GM21723 (cell line): ENCODE results near the gene GPS1.
A peak's percentile ranks its signal among the peaks of the same experiment; 100 is the strongest.

Experiments
- ATAC-seq: cut with Tn5 transposase; IDR thresholded peaks from one replicate; pipeline ENCODE4 v1.9.1; 2021; ENCODE audit warnings: mild to moderate bottlenecking, moderate library complexity; ENCODE audit not compliant: unreplicated experiment

Gene GPS1

GRCh38 chr17:82086941-82087906 lies 35.5 kb downstream of the GPS1 start:
- no peak for ATAC-seq

DNA sequence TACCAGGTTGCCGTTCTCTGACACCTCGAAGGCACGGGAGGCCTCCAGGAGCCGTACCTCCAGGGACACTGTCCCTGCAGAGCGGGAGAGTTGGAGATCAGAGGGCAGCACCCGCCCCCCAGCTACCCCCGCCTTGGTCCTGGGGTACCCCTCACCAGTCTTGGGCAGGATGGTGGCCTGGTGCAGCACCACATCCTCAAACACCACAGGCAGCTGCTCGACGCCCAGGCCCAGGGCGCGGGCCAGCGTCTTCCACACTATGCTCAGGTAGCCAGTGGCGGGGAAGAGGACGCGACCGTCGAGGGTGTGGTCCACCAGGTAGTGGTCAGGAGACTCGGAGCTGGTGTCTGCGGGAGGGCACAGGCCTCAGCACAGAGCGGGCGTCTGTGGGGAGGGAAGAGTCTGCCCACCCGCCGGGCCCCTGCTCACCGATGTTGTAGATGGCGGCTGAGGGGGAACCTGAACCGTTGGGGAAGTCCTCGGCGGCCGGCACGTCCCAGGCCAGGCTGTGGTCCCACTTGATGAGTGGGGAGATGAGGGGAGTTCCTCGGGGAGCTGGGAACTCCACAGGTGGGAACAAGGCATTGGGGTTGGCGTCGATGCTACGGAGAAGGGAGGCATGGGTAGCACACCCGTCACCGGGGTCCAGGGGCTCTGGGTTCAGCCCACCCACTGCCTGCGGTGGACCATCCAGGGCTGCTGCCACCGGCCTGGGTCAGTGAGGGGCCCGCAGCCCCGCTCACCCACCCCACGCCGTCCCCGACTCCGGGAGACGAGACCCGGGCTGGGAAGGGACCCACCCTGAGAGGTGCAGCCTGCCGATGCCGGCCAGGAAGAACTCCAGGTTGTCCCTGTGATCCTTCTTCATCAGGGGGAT lies 36.5 kb downstream of the GPS1 start:
- no peak for ATAC-seq

- ATAC-seq: no peak
Observed at GRCh38 chr17:82088838-82089722, 37.4 kb downstream of the GPS1 start.

DNA sequence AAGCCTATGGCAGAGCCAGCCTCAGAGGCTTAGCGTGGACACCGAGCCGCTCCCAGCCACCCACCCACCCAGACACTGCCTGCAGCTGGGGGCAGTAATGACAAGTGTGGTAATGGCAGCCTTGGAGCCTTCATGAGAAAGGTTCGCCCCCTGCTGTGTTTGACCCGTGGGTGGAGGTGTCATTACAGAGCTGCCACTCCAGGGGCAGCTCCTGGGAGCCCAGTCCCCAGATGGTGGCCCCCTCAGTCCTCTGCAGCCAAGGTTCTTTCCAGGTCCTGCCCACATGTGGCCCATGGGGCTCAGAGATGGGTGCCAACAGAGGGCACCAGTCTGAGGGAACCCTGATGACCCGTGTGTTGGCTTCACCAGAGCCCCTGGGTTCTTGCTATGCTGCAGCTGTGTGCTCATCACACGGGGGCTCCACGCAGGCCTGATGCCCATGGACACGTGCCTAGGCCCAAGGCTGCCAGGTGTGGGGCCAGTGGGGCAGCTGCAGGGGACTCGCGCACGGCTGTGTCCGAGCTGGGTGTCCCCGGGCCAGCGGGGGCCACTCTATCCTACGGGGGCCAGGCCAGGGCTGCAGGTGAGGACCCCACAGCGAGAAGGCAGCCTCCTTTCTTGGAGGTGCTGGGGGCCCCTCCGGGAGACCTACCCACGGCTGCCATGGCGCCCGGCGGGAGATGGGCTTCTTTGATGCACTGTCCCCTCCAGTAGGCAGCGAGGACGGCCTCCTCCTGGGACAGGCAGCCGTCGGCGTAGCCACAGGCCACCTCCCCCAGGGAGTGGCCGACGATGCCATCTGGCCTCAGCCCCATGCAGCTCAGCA lies 38.2 kb downstream of the GPS1 start:
- no peak for ATAC-seq

DNA sequence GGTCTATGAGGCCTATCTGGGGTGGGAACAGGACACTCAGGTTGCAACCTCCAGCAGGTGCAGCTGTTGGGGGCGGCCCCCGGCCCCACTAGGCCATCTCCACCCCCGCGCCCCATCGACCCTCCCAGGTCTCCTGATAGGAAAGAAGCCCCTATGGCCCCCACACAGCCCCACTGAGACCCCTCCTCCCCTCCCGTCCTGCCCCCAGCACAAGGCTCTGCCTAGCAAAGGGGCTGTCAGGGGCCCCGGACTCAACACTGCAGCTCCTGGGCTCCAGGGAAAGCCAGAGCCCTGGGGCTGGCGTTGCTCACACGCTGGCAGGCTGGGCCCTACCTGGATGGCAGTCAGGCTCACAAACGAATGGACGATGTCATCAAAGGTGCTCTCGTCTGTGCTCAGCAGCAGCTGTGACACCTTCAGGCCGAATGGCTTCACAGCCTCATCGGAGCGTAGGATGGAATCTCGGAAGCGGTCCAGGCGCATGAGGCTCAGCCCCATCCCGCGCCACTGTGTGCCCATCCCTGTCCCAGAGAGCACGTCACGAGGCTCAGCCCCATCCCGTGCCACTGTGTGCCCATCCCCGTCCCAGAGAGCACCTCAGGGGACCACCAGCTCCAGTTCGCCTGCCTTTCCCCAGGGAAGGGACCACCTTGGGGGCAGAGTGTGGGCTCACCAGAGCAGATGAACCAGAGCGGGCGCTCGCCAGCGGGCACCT lies 39.0 kb downstream of the GPS1 start:
- ATAC-seq: no peak

- ATAC-seq: no peak
Observed at GRCh38 chr17:82091264-82092066, 39.8 kb downstream of the GPS1 start.

- ATAC-seq: no peak
Observed at GRCh38 chr17:82092094-82092586, 40.4 kb downstream of the GPS1 start.

DNA sequence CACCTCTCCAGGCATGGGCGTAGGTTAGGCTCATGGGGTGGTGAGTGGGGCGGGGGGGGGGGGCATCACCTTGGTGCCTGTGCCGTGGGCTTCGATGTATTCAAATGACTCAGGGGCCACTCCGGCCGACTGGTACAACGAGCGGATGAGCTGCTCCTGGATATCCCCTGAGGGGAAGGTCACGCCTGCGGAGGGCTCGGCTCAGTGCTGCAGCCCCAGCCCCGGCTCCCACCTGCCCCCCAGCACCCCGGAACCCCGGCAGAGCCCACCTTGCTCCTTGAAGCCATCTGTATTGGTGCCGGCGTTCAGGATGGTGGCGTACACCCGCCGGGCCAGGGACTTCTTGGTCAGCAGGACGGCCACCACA lies 40.9 kb downstream of the GPS1 start:
- ATAC-seq: no peak

DNA sequence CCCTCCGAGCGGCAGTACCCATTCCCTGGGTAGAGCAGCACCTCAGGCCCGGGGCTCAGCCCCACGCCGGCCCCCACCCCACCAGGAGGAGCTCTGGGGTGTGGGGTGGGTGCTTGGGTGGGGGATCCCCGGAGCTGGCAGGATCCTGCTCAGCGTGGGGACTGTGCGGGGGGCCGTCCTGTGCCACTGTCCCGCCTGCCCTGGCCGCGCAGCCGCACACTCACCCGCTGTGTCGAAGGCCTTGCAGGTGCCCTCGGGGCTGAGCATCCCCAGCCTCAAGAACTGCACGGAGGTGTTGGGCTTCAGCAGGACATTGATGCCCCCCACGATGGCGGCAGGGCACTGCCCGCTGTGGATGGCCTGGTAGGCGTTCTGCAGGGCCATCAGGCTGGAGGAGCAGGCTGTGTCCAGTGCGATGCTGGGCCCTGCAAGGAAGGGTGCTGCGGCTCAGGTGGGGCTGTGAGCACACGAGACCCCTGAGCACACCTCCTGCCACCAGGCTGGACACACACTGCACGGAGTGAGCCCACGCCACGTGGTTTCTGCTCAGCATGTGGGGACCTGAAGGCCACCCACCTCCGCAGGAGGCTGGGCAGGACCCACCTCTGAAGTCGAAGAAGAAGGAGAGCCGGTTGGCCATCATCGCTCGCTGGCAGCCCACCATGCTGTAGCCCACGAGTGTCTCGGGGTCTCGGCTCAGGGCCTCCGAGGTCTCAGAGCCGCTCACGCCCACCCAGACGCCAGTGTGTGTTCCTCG lies 41.5 kb downstream of the GPS1 start:
- no peak for ATAC-seq

DNA sequence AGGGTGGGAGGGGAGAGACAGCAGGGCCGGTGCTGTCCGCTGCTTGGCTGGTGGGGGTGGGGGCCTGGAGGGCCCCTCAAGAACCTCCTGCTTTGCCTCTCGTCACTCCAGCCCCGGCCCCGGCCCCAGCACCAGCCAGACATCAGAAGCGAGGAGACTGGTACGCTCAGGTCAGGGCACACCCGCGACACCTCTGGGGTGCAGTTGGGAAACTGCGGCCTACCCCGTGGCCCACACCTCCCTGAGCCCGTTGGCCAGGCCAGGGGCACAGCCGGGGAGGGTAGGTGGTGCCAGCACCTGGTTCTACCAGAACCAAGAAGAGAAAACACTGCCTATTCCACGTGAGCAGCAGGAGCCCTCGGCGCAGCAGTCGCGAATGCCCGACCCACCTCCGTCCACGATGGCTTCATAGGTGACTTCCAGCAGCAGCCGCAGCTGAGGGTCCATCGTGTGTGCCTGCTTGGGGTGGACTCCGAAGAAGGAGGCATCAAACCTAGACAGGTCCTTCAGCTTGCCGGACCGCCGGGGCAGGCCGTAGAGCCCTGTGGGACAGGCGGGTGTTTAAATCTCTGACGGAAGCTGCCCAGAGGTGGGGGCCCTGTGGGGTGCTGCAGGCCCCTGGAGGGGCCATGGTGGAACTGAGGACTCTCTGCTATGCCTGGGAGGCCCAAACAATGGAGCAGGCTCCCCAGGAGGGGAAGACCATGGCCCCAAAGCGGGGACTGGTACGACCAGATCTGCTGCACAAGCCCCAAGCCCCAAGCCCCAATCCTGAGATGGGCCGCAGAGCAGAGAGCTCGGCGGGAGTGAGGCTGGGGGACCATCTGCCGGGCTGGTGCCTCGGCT lies 43.5 kb downstream of the GPS1 start:
- no peak for ATAC-seq

DNA sequence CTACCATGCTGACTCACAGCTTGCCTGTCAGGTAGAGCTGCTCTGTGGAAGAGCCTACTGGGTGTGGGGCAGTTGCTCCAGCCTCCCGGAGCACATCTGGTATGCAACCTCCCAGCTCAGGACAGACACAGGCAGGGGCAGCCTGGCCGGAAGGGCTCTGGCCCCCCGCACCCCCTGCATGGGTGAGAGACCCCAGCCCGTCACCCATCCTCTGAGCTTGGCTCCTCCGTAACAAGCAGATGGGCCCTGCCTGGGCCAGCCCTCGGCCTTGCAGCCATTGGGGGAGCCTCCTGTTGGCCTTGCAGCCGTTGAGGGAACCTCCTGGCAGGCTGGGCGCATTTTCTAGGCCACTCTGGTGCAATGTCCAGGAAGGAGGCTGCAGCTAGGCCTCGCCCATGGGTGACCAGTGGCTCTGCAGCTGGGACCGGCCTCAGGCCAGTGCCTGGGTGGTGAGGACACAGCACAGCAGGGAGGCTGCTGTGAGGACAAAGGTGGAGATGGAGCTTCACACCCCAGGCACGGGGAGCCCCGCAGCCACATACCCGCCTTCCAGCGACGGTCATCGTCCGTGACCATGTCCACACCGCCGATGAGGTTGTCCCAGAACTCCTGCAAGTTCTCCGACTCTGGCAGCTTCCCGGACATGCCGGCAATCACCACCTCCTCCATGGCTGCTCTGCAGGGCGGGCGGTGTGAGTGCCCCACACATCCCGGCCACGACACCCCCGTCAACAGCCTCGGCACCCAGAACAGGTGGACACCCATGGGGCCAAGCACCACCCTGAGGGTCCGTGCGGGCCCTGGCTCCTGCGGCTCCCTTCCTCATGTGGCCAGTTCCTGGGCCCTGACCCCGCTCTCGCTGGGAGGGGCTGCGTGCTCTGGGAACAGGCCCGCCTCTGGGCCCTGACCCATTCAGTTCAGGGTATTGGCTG lies 44.3 kb downstream of the GPS1 start:
- ATAC-seq: no peak

GRCh38 chr17:82096709-82097183 lies 45.0 kb downstream of the GPS1 start:
- no peak for ATAC-seq

DNA sequence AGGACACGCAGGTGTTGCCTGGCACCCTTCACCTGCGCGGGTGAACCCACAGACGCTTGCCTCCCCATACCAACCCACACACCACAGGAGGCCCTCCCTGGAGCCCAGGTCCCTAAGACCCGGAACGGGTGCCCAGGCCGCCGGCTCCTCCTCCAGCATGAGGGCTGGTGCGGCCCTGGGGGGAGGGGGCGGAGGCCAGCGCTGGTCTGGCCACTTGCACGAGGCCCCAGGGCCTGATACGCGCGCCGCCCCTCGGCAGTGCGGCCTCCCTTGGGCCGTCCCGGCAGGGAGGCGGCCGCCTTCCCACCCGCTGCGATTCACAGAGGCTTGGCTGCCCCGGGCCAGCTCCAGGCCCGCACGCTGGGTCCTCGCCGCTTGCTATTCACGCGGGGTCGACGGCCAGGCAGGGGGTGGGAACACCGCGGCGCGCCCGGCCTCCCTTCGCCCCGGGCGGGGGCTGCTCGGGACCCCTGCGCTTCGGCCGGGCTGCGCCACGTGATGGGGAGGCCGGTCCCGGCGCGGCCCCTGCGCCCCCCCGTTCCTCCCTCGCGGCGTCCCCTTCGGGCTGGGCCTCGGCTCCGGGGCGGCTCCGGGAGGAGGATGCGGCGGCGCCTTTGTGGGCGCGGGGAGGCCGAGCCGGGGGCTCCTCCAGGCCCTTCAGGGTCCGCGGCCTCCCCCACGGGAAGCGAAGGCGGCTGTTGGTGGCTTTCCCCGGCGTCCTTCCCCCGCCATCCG lies 45.7 kb downstream of the GPS1 start:
- peak; percentile 2 for ATAC-seq

GRCh38 chr17:82097919-82098168 lies 46.1 kb downstream of the GPS1 start:
- ATAC-seq: no peak
